RWPE2 (cell line): ENCODE results near the gene ROBO2.
A peak's percentile ranks its signal among the peaks of the same experiment; 100 is the strongest.

ENCODE experiments used
- ATAC-seq: fragments of 200-7000 bp; cut with Tn5 transposase; 3 replicates; pipeline ENCODE4 v1.9.1; 2021; ENCODE audit warnings: low read depth
- DNase-seq: peaks from one replicate; pipeline ENCODE4 v3.0.0-alpha.2; 2020; ENCODE audit warnings: low spot score
- H3K27ac ChIP-seq: fragments of 450-650 bp; 2 replicates; pipeline ENCODE4 v1.5.1; 2017; ENCODE audit warnings: mild to moderate bottlenecking; ENCODE audit not compliant: poor library complexity, severe bottlenecking
- H3K27me3 ChIP-seq: fragments of 250-450 bp; sonication (Bioruptor Pico); 2 replicates; pipeline ENCODE4 v1.5.1; 2021; ENCODE audit warnings: mild to moderate bottlenecking, moderate library complexity; ENCODE audit not compliant: insufficient read depth, poor library complexity, severe bottlenecking
- H3K36me3 ChIP-seq: fragments of 250-450 bp; sonication (Bioruptor Pico); 2 replicates; pipeline ENCODE4 v1.5.1; 2020; ENCODE audit warnings: low read depth, mild to moderate bottlenecking, moderate library complexity
- H3K4me1 ChIP-seq: fragments of 250-450 bp; sonication (Bioruptor Pico); 2 replicates; pipeline ENCODE4 v1.5.1; 2021; ENCODE audit warnings: mild to moderate bottlenecking, moderate library complexity; ENCODE audit not compliant: insufficient read depth, poor library complexity, severe bottlenecking
- H3K4me3 ChIP-seq: fragments of 250-450 bp; sonication (Bioruptor Pico); 2 replicates; pipeline ENCODE4 v1.5.1; 2021; ENCODE audit warnings: mild to moderate bottlenecking, moderate library complexity; ENCODE audit not compliant: severe bottlenecking
- H3K9me3 ChIP-seq: fragments of 250-450 bp; sonication (Bioruptor Pico); 2 replicates; pipeline ENCODE4 v1.5.1; 2021; ENCODE audit warnings: mild to moderate bottlenecking, moderate library complexity; ENCODE audit not compliant: severe bottlenecking
- CTCF ChIP-seq: fragments of 450-650 bp; IDR thresholded peaks from one replicate; pipeline ENCODE4 v1.5.1; 2017; ENCODE audit warnings: mild to moderate bottlenecking, moderate library complexity; ENCODE audit not compliant: poor library complexity, severe bottlenecking

Gene ROBO2

GRCh38 chr3:77150028-77150427, 110.1 kb downstream of the ROBO2 start:
- H3K9me3 ChIP-seq: no peaks in the 10 kb centered on the region
- no peak for DNase-seq
- H3K27me3 ChIP-seq: no peaks in the 10 kb centered on the region
- H3K4me1 ChIP-seq: no peaks in the 10 kb centered on the region
- no peak overlapping the region for H3K4me3 ChIP-seq
- no peaks in the 10 kb centered on the region for H3K36me3 ChIP-seq
- no peak for TF ChIP-seq CTCF
- ATAC-seq: no peak
- H3K27ac ChIP-seq: no peak overlapping the region

GRCh38 chr3:77150759-77151158, 110.9 kb downstream of the ROBO2 start:
- no peak for TF ChIP-seq CTCF
- Histone ChIP-seq H3K36me3 (no peaks in the 10 kb centered on the region), H3K9me3 (no peaks in the 10 kb centered on the region), H3K4me3 (no peak overlapping the region), H3K27ac (no peak overlapping the region), H3K27me3 (no peaks in the 10 kb centered on the region), H3K4me1 (no peaks in the 10 kb centered on the region)
- ATAC-seq (no peak), DNase-seq (no peak)

- ATAC-seq (peak; percentile 60; the same call in 1 of the 3 replicates), DNase-seq (no peak)
- Histone ChIP-seq H3K9me3 (no peaks in the 10 kb centered on the region), H3K27ac (no peak overlapping the region), H3K4me1 (no peaks in the 10 kb centered on the region), H3K27me3 (peaks cover 6% of the 10 kb centered on the region), H3K4me3 (no peak overlapping the region), H3K36me3 (no peaks in the 10 kb centered on the region)
- TF ChIP-seq CTCF: peak; percentile 27
Observed at GRCh38 chr3:77158730-77159581, 119.1 kb downstream of the ROBO2 start.

GRCh38 chr3:77160931-77161497, 121.1 kb downstream of the ROBO2 start:
- Histone ChIP-seq H3K27ac (no peak overlapping the region), H3K9me3 (no peaks in the 10 kb centered on the region), H3K36me3 (no peaks in the 10 kb centered on the region), H3K27me3 (peaks cover 6% of the 10 kb centered on the region), H3K4me1 (no peaks in the 10 kb centered on the region), H3K4me3 (no peak overlapping the region)
- DNase-seq (no peak), ATAC-seq (no peak)
- no peak for TF ChIP-seq CTCF

GRCh38 chr3:77169823-77170222, 129.9 kb downstream of the ROBO2 start:
- DNase-seq (no peak), ATAC-seq (no peak)
- Histone ChIP-seq H3K4me3 (no peak overlapping the region), H3K27ac (no peak overlapping the region), H3K27me3 (peaks cover 6% of the 10 kb centered on the region), H3K4me1 (no peaks in the 10 kb centered on the region), H3K9me3 (no peaks in the 10 kb centered on the region), H3K36me3 (no peaks in the 10 kb centered on the region)
- TF ChIP-seq CTCF: no peak
